Lung (tissue), 12 donors: ENCODE data around the gene RXRB. TPM values are rescaled to one million over a fixed set of nuclear protein-coding genes. Genes with fewer than 3 reads are reported as not detected.

Source experiments
- ATAC-seq: fragments of 200-7000 bp; cut with Tn5 transposase; one replicate; pipeline ENCODE4 v1.9.1; 2020; ENCODE audit warnings: moderate number of reproducible peaks; ENCODE audit not compliant: insufficient read depth, low FRiP score
- DNase-seq, 3 donors: peaks; one replicate each; pipeline ENCODE4 v3.0.0-alpha.2; 2013 to 2017
- H3K27ac ChIP-seq, 2 donors: one replicate each; pipeline ENCODE4 v1.5.1; 2013; ENCODE audit warnings: mild to moderate bottlenecking in 2 of 2, moderate library complexity in 2 of 2, control low read depth in 1 of 2, inconsistent platforms in 1 of 2, low read depth in 1 of 2, low read length in 1 of 2
- H3K27me3 ChIP-seq, 3 donors: one replicate each; pipeline ENCODE4 v1.5.1; 2013; ENCODE audit warnings: low read length in 2 of 3; ENCODE audit not compliant: control insufficient read depth in 3 of 3, insufficient read depth in 3 of 3
- H3K36me3 ChIP-seq, 4 donors: one replicate each; pipeline ENCODE4 v1.5.1; 2013; ENCODE audit warnings: low read length in 4 of 4, mild to moderate bottlenecking in 1 of 4, moderate library complexity in 1 of 4; ENCODE audit not compliant: control insufficient read depth in 4 of 4, insufficient read depth in 4 of 4
- H3K4me1 ChIP-seq, 5 donors: one replicate each; pipeline ENCODE4 v1.5.1; 2013; ENCODE audit warnings: low read length in 5 of 5, mild to moderate bottlenecking in 2 of 5, moderate library complexity in 1 of 5; ENCODE audit not compliant: control insufficient read depth in 5 of 5, insufficient read depth in 5 of 5
- H3K4me3 ChIP-seq: one replicate; pipeline ENCODE4 v1.5.1; 2013; ENCODE audit warnings: mild to moderate bottlenecking, control low read depth, moderate library complexity
- H3K9ac ChIP-seq, 2 donors: one replicate each; pipeline ENCODE4 v1.5.1; 2013; ENCODE audit warnings: low read length in 2 of 2, control low read depth in 1 of 2; ENCODE audit not compliant: insufficient read depth in 1 of 2
- H3K9me3 ChIP-seq, 4 donors: one replicate each; pipeline ENCODE4 v1.5.1; 2013; ENCODE audit warnings: low read length in 3 of 4, mild to moderate bottlenecking in 1 of 4, moderate library complexity in 1 of 4; ENCODE audit not compliant: control insufficient read depth in 4 of 4, insufficient read depth in 3 of 4
- WGBS, 2 donors: extraction: QIAGEN DNeasy Blood & Tissue Kit; methylation state at CpG; one replicate each; pipeline ENCODE4 v1.1.7; 2013; 5-methylcytosine and 5-hydroxymethylcytosine counted together
- polyA plus RNA-seq, 2 donors: library from polyadenylated mRNA; stranded (reverse); fragments of 200-250 nt; gene quantifications; one replicate each; pipeline ENCODE4 v1.2.1, GENCODE V29; 2013
- total RNA-seq, 2 donors: library from RNA; depleted of rRNA in 1 of 2; stranded (reverse); fragments of >200 nt in 1 of 2; gene quantifications; one replicate each; pipeline ENCODE4 v1.2.1, GENCODE V29; 2014 to 2021
- TF ChIP-seq, protein P1 (sequence below): IDR thresholded peaks from 2 replicates; pipeline ENCODE4 v1.5.1; 2012; ENCODE audit warnings: mild to moderate bottlenecking; ENCODE audit errors: control extremely low read depth, extremely low read depth
- donor health status: control.
- donor health status: control.
- donor health status: Bipolar disorder and iron deficiency.
- donor health status: healthy.
- donor health status: DM: yes; HTN: yes; CAD: no.

Gene RXRB
- total and polyA plus RNA-seq, 4 donors, result 27.4 to 38.7 (median 31.1) TPM

DNA sequence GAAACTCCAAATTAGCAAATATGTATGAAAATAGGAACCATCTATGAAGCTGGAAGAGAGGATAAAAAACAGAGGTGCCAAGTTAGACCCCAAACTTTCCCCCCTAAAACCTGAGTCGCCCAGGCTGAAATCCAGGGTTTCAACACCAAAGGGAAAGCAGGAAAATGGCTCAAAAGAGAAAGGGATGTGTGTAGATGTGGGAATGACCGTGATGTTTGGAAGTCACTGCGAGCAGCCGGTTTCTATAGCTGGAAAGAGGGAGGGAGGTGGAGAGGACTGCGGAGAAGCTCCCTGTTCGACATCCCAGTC, 12.3 kb upstream of the RXRB start:
- ATAC-seq, result no peak
- peaks cover 3 to 34% (median 9%) of the 10 kb centered on the region in 5 donors for H3K4me1 ChIP-seq
- H3K9ac ChIP-seq, result peak overlapping the region in 1 of 2 donors; percentile 50
- DNase-seq, result no peak
- H3K27me3 ChIP-seq, result no peaks in the 10 kb centered on the region
- no peak overlapping the region for H3K4me3 ChIP-seq
- WGBS, 2 donors, result 6 to 10% methylated on average over 6 of the region's 6 CpGs
- no peak overlapping the region for H3K27ac ChIP-seq
- no peaks in the 10 kb centered on the region for H3K9me3 ChIP-seq
- TF ChIP-seq, protein P1, sequence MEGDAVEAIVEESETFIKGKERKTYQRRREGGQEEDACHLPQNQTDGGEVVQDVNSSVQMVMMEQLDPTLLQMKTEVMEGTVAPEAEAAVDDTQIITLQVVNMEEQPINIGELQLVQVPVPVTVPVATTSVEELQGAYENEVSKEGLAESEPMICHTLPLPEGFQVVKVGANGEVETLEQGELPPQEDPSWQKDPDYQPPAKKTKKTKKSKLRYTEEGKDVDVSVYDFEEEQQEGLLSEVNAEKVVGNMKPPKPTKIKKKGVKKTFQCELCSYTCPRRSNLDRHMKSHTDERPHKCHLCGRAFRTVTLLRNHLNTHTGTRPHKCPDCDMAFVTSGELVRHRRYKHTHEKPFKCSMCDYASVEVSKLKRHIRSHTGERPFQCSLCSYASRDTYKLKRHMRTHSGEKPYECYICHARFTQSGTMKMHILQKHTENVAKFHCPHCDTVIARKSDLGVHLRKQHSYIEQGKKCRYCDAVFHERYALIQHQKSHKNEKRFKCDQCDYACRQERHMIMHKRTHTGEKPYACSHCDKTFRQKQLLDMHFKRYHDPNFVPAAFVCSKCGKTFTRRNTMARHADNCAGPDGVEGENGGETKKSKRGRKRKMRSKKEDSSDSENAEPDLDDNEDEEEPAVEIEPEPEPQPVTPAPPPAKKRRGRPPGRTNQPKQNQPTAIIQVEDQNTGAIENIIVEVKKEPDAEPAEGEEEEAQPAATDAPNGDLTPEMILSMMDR, result no peak
- peaks cover 0 to 17% (median 6%) of the 10 kb centered on the region in 4 donors for H3K36me3 ChIP-seq

DNA sequence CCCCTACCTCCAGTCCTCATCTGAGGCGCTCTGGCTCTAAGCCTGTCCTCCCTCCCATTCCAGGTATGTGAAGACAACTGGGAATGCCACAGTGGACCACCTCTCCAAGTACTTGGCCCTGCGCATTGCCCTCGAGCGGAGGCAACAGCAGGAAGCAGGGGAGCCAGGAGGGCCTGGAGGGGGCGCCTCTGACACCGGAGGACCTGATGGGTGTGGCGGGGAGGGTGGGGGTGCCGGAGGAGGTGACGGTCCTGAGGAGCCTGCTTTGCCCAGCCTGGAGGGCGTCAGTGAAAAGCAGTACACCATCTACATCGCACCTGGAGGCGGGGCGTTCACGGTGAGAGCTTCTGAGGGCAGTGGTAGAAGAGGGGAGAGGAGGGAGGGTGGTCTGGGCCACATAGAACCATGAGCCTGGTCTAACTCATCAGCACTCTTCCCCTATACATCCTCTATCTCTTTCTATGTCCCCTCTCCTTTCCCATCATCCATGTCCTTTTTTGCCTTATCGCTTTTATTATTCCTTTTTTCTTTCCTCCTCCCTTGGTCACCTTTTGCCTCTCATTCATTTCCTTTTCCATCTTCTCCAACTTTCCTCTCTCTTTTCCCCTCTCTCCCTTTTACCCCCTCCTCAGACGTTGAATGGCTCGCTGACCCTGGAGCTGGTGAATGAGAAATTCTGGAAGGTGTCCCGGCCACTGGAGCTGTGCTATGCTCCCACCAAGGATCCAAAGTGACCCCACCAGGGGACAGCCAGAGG, 11.4 kb upstream of the RXRB start:
- no peak overlapping the region for H3K4me3 ChIP-seq
- ATAC-seq (no peak), DNase-seq (no peak)
- H3K36me3 ChIP-seq, result peaks cover 0 to 17% (median 6%) of the 10 kb centered on the region in 4 donors
- no peak overlapping the region for H3K9ac ChIP-seq
- H3K9me3 ChIP-seq, result no peaks in the 10 kb centered on the region
- WGBS, 2 donors, result 87% methylated on average over 18 of the region's 18 CpGs
- TF ChIP-seq, protein P1, result no peak
- H3K27me3 ChIP-seq, result no peaks in the 10 kb centered on the region
- H3K4me1 ChIP-seq, result peaks cover 3 to 37% (median 10%) of the 10 kb centered on the region in 5 donors
- H3K27ac ChIP-seq, result no peak overlapping the region

DNA sequence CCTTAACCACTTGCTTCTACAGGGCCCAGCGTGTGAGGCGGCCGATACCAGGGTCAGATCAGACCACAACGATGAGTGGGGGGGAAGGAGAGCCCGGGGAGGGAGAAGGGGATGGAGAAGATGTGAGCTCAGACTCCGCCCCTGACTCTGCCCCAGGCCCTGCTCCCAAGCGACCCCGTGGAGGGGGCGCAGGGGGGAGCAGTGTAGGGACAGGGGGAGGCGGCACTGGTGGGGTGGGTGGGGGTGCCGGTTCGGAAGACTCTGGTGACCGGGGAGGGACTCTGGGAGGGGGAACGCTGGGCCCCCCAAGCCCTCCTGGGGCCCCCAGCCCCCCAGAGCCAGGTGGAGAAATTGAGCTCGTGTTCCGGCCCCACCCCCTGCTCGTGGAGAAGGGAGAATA, 10.7 kb upstream of the RXRB start:
- Histone ChIP-seq H3K36me3 (peaks cover 0 to 17% (median 6%) of the 10 kb centered on the region in 4 donors), H3K27ac (no peak overlapping the region), H3K27me3 (no peaks in the 10 kb centered on the region), H3K4me1 (peaks cover 3 to 42% (median 11%) of the 10 kb centered on the region in 5 donors), H3K9ac (no peak overlapping the region), H3K9me3 (no peaks in the 10 kb centered on the region), H3K4me3 (no peak overlapping the region)
- WGBS, 2 donors, result 86 to 90% methylated on average over 14 to 17 of the region's 17 CpGs
- DNase-seq (no peak), ATAC-seq (no peak)
- TF ChIP-seq, protein P1, result no peak
